ENCODE results near the gene FAM174C.

DNA sequence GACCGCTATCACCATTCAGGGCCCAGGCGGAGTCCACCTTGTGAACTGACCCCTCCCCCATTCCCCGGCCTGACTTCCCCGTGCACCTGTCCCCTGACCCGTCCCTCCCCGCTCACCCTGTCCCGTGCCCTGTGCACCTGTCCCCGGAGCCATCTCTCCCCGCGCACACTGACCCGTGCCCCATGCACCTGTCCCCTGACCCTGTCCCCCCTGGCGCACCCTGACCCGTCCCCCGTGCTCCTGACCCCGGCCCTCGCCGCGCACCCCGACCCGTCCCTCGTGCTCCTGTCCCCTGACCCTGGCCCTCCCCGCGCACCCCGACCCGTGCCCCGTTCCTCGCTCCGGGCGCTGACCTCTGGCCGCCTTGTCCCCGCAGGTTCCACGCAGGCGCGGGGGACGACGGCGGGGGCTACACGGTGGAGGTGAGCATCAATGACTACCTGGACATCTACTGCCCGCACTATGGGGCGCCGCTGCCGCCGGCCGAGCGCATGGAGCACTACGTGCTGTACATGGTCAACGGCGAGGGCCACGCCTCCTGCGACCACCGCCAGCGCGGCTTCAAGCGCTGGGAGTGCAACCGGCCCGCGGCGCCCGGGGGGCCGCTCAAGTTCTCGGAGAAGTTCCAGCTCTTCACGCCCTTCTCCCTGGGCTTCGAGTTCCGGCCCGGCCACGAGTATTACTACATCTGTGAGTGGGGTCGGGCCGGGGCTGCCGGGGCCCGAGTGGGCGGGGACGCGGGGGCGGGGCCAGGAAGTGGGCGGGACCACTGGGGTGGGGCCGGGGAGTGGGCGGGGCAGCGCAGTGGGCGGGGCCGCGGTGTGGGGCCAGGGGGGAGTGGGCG, 20.1 kb downstream of the FAM174C start:
- TF ChIP-seq CTCF (conservative IDR thresholded peaks at IDR 0.05; ENCODE audit: low read length): no peak
- TF ChIP-seq EZH2phosphoT487 (IDR thresholded peaks at IDR 0.05; ENCODE audit: borderline replicate concordance): no peak

Measured in Loucy (cell line).